ENCODE measurements around the gene PRKRA. TPM values are rescaled to one million over a fixed set of nuclear protein-coding genes. Genes with fewer than 3 reads are reported as not detected.
A peak's percentile ranks its signal among the peaks of the same experiment; 100 is the strongest.

Gene PRKRA
- total RNA-seq, 1 experiment from 2014 or later, result 62.6 TPM

DNA sequence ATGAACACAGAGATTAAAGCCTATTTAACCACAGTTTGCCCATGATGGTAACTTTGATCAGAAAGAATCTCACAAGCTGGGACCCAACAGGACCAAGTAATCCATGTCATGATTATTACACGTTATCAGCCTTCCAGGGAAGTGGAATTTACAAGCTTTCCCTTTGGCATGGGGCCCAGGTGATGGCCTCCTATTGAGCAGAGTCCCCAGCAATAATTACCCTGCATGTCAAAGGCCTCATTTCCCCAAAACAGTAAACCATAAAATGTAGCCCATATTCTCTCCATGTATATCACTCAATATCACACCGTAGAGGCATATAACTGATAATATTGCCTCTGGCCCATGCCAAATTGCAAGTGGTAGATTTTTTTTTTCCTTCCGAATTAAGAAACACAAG lies 38.9 kb downstream of the PRKRA start:
- POLR2A ChIA-PET (ENCODE audit: low non-redundant PET), result no interaction called here
- Histone ChIP-seq H3K27ac (ENCODE audit: low read depth, low read length, poor library complexity, severe bottlenecking) (no peak overlapping the region), H3K4me1 (ENCODE audit: insufficient read depth, low read length, poor library complexity, severe bottlenecking) (peaks cover 7% of the 10 kb centered on the region), H3K36me3 (ENCODE audit: insufficient read depth, low read length, poor library complexity, severe bottlenecking) (no peaks in the 10 kb centered on the region), H3K9me3 (ENCODE audit: low read depth, low read length, poor library complexity, severe bottlenecking) (no peaks in the 10 kb centered on the region), H3K4me3 (ENCODE audit: low read depth, low read length, poor library complexity, severe bottlenecking) (no peak overlapping the region), H3K27me3 (replicated peaks; ENCODE audit: insufficient read depth, low read depth, low read length, poor library complexity) (no peaks in the 10 kb centered on the region)
- no TSS peak for BruUV-seq (replicated peaks)
- DNase-seq (ENCODE audit: low spot score), result peak; percentile 20
- intact Hi-C loops (cut with micrococcal nuclease; ENCODE audit: unreplicated experiment), result loop anchor here (2.0 to 10.0 kb wide), 3 partner anchors 105 to 217 kb away; partner anchors contain the start of gene OSBPL6
- CTCF ChIA-PET, result no interaction called here
- TF ChIP-seq, protein P1, sequence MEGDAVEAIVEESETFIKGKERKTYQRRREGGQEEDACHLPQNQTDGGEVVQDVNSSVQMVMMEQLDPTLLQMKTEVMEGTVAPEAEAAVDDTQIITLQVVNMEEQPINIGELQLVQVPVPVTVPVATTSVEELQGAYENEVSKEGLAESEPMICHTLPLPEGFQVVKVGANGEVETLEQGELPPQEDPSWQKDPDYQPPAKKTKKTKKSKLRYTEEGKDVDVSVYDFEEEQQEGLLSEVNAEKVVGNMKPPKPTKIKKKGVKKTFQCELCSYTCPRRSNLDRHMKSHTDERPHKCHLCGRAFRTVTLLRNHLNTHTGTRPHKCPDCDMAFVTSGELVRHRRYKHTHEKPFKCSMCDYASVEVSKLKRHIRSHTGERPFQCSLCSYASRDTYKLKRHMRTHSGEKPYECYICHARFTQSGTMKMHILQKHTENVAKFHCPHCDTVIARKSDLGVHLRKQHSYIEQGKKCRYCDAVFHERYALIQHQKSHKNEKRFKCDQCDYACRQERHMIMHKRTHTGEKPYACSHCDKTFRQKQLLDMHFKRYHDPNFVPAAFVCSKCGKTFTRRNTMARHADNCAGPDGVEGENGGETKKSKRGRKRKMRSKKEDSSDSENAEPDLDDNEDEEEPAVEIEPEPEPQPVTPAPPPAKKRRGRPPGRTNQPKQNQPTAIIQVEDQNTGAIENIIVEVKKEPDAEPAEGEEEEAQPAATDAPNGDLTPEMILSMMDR (conservative IDR thresholded peaks at IDR 0.05; ENCODE audit: low read depth, low read length), result no peak
- TF ChIP-seq EZH2 (IDR thresholded peaks at IDR 0.05; ENCODE audit: borderline replicate concordance, low read depth, low read length, poor library complexity, severe bottlenecking), result no peak

DNA sequence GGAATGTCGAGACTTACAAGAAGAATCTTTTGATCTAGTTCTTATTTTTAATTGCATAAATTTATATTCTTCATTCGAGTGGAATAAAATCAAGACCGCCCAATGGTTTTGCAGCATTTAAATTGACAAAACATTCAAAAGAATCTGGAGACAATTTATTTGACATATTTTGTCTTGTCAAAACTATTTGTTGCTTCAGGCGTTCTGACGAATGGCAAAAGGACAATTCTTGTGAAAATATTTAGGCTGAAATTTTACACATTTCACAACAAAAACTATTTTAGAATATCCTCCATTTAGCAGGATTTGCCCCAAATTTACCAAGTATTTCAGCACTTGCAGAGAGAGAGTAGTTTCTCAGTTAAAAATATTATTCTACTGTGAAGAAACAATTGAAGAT lies 41.7 kb downstream of the PRKRA start:
- H3K27me3 ChIP-seq (replicated peaks; ENCODE audit: insufficient read depth, low read depth, low read length, poor library complexity), result no peaks in the 10 kb centered on the region
- no peaks in the 10 kb centered on the region for H3K4me1 ChIP-seq (ENCODE audit: insufficient read depth, low read length, poor library complexity, severe bottlenecking)
- intact Hi-C loops (cut with micrococcal nuclease; ENCODE audit: unreplicated experiment), result no loop called here
- no peak for TF ChIP-seq EZH2 (IDR thresholded peaks at IDR 0.05; ENCODE audit: borderline replicate concordance, low read depth, low read length, poor library complexity, severe bottlenecking)
- TF ChIP-seq, protein P1 (conservative IDR thresholded peaks at IDR 0.05; ENCODE audit: low read depth, low read length), result no peak
- CTCF ChIA-PET, result no interaction called here
- POLR2A ChIA-PET (ENCODE audit: low non-redundant PET), result no interaction called here
- no peak overlapping the region for H3K4me3 ChIP-seq (ENCODE audit: low read depth, low read length, poor library complexity, severe bottlenecking)
- no peaks in the 10 kb centered on the region for H3K9me3 ChIP-seq (ENCODE audit: low read depth, low read length, poor library complexity, severe bottlenecking)
- no peak overlapping the region for H3K27ac ChIP-seq (ENCODE audit: low read depth, low read length, poor library complexity, severe bottlenecking)
- no TSS peak for BruUV-seq (replicated peaks)
- H3K36me3 ChIP-seq (ENCODE audit: insufficient read depth, low read length, poor library complexity, severe bottlenecking), result no peaks in the 10 kb centered on the region
- DNase-seq (ENCODE audit: low spot score), result no peak

DNA sequence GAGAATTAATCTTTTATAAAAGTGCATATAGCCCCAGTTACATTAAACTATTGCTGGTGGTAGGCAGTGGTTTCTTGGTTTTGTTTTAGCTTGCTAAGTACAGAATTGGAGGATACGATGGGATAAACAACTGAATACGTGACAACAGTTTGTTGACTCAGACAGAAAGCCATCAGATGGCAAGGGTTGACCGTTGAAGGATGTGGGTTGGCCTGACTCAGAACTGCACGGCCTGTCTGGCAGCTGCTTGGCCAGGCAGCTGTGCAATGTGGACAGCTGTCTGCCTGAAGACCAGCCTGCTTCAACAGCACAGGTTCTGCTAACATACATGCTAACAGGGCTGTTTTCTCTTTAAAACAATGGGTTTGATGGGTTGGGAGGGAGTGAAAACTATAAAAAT lies 46.6 kb downstream of the PRKRA start:
- Histone ChIP-seq H3K9me3 (ENCODE audit: low read depth, low read length, poor library complexity, severe bottlenecking) (no peaks in the 10 kb centered on the region), H3K36me3 (ENCODE audit: insufficient read depth, low read length, poor library complexity, severe bottlenecking) (no peaks in the 10 kb centered on the region), H3K27ac (ENCODE audit: low read depth, low read length, poor library complexity, severe bottlenecking) (no peak overlapping the region), H3K4me1 (ENCODE audit: insufficient read depth, low read length, poor library complexity, severe bottlenecking) (no peaks in the 10 kb centered on the region), H3K27me3 (replicated peaks; ENCODE audit: insufficient read depth, low read depth, low read length, poor library complexity) (no peaks in the 10 kb centered on the region), H3K4me3 (ENCODE audit: low read depth, low read length, poor library complexity, severe bottlenecking) (no peak overlapping the region)
- no peak for TF ChIP-seq EZH2 (IDR thresholded peaks at IDR 0.05; ENCODE audit: borderline replicate concordance, low read depth, low read length, poor library complexity, severe bottlenecking)
- TF ChIP-seq, protein P1 (conservative IDR thresholded peaks at IDR 0.05; ENCODE audit: low read depth, low read length), result no peak
- BruUV-seq (replicated peaks), result no TSS peak
- CTCF ChIA-PET, result interaction anchor here (2.0 kb wide), 1 partner anchor 10 kb away, joined by 6 read pairs; no protein-coding TSS in a partner anchor
- POLR2A ChIA-PET (ENCODE audit: low non-redundant PET), result no interaction called here
- DNase-seq (ENCODE audit: low spot score), result no peak
- intact Hi-C loops (cut with micrococcal nuclease; ENCODE audit: unreplicated experiment), result no loop called here

All from A673 (cell line).